CD8-positive, alpha-beta memory T cell (primary cell): ENCODE data around the gene DCN. TPM values are rescaled to one million over a fixed set of nuclear protein-coding genes. Genes with fewer than 3 reads are reported as not detected.

Experiments used
- CTCF ChIA-PET: fragments of 350-600 bp; sonication (Branson Sonifier 250); formaldehyde crosslinking; loops from one replicate; lab custom pipeline; 2021; ENCODE audit warnings: antibody characterized with exemption; lab: Charles Lee
- POLR2A ChIA-PET: fragments of 350-600 bp; sonication (Branson Sonifier 250); formaldehyde crosslinking; loops from one replicate; lab custom pipeline; 2021; ENCODE audit warnings: antibody characterized with exemption; lab: Charles Lee
- DNase-seq, 5 donors: peaks; one replicate each; pipeline versions ENCODE4 v3.0.0 to v3.0.0-alpha.2; 2020 to 2022; ENCODE audit warnings: mixed read lengths in 1 of 5
- H3K27ac ChIP-seq: one replicate; pipeline ENCODE4 v1.7.0; 2013; ENCODE audit warnings: low read depth, mild to moderate bottlenecking, low read length, moderate library complexity
- H3K27me3 ChIP-seq: 2 replicates; pipeline ENCODE4 v1.7.0; 2013; ENCODE audit warnings: low read length, mild to moderate bottlenecking; ENCODE audit not compliant: insufficient read depth, poor library complexity, severe bottlenecking
- H3K36me3 ChIP-seq: 2 replicates; pipeline ENCODE4 v1.7.0; 2013; ENCODE audit warnings: mild to moderate bottlenecking, low read length, moderate library complexity; ENCODE audit not compliant: insufficient read depth
- H3K4me1 ChIP-seq: 2 replicates; pipeline ENCODE4 v1.7.0; 2013; ENCODE audit warnings: mild to moderate bottlenecking, low read length, moderate library complexity; ENCODE audit not compliant: insufficient read depth
- H3K4me3 ChIP-seq: 2 replicates; pipeline ENCODE4 v1.7.0; 2013; ENCODE audit warnings: mild to moderate bottlenecking, low read length
- H3K9me3 ChIP-seq: 2 replicates; pipeline ENCODE4 v1.7.0; 2013; ENCODE audit warnings: mild to moderate bottlenecking, low read length
- H3K27ac Mint-ChIP-seq, 8 donors: one replicate each; pipeline ENCODE4 v1.8.0; 2020 to 2021; ENCODE audit warnings: mixed read lengths in 8 of 8, mild to moderate bottlenecking in 6 of 8, inconsistent platforms in 3 of 8, moderate library complexity in 3 of 8
- H3K27me3 Mint-ChIP-seq, 2 donors: one replicate each; pipeline ENCODE4 v1.8.0; 2020 to 2021; ENCODE audit warnings: mixed read lengths in 2 of 2, mild to moderate bottlenecking in 1 of 2, moderate library complexity in 1 of 2
- H3K36me3 Mint-ChIP-seq, 3 donors: one replicate each; pipeline ENCODE4 v1.8.0; 2020 to 2021; ENCODE audit warnings: mixed read lengths in 3 of 3, inconsistent platforms in 1 of 3, mild to moderate bottlenecking in 1 of 3
- H3K4me1 Mint-ChIP-seq, 3 donors: one replicate each; pipeline ENCODE4 v1.8.0; 2020 to 2021; ENCODE audit warnings: mixed read lengths in 3 of 3, inconsistent platforms in 1 of 3, mild to moderate bottlenecking in 1 of 3
- H3K4me3 Mint-ChIP-seq, 7 donors: one replicate each; pipeline ENCODE4 v1.8.0; 2020 to 2021; ENCODE audit warnings: mixed read lengths in 7 of 7, mild to moderate bottlenecking in 6 of 7, moderate library complexity in 4 of 7, inconsistent platforms in 2 of 7
- H3K9me3 Mint-ChIP-seq, 5 donors: one replicate each; pipeline ENCODE4 v1.8.0; 2020 to 2022; ENCODE audit warnings: mixed read lengths in 5 of 5, mild to moderate bottlenecking in 3 of 5, moderate library complexity in 2 of 5, inconsistent platforms in 1 of 5
- polyA plus RNA-seq: library from polyadenylated mRNA; unstranded; fragments of 300-500 nt; fragmentation: Illumina TruSeq; gene quantifications from one replicate; pipeline ENCODE4 v1.2.3, GENCODE V29; 2021
- total RNA-seq, 2 experiments: library from RNA; stranded (reverse); gene quantifications; one replicate each; pipeline ENCODE4 v1.2.3, GENCODE V29; 2021

Gene DCN, protein sequence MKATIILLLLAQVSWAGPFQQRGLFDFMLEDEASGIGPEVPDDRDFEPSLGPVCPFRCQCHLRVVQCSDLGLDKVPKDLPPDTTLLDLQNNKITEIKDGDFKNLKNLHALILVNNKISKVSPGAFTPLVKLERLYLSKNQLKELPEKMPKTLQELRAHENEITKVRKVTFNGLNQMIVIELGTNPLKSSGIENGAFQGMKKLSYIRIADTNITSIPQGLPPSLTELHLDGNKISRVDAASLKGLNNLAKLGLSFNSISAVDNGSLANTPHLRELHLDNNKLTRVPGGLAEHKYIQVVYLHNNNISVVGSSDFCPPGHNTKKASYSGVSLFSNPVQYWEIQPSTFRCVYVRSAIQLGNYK
- total RNA-seq (not detected), polyA plus RNA-seq (not detected)

DNA sequence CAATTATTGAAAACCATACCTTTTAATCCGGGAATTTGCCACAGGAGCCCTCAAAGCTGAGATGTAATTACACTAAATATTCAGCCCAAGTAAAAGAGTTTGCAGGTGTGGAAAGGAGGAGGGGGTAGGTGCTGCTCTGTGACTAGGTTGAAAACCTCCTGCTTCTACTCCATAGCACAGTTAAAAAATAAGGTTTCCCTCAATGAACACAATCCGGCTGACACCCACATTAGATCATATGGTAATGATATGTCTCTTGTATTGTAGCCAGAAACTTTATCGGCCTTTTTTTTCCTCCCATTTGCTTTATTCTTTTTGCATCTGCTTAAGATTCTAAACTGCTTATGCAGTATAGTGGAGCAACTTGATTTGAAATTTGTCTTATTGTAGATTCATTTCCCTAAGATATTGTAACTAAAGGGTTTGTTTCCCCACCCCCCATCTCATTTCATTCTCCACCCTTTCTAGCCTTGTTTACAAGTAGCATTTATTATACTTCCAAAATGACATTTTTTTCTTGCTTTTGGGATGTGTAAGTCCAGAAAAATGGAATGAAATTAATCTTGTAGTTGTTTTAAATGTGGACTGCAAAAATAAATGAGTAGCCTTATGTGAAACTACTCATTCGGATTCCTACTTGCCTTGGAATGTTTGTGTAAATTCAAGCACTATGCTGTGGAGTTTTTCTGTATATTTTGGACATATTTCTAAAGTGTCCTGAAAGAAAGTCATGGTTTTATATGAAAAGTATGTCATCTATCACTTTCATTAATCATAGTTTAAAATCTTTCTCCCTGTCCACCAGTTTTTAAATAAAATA is at the start of gene DCN:
Gene DCN, minus strand, starts transcription at position 182 of the 820 bp plus-strand sequence. CDS start 4,265 bp downstream, outside the sequence.
- Histone ChIP-seq H3K4me1 (no peaks in the 10 kb centered on the region), H3K4me3 (no peak within 1 kb of the TSS), H3K27ac (no peak within 1 kb of the TSS), H3K36me3 (no peaks in the 10 kb centered on the region), H3K9me3 (no peaks in the 10 kb centered on the region), H3K27me3 (no peaks in the 10 kb centered on the region)
- Mint-ChIP-seq H3K9me3 (no peaks in the 10 kb centered on the region), H3K27me3 (peaks cover 0 to 3% of the 10 kb centered on the region in 2 donors), H3K36me3 (no peaks in the 10 kb centered on the region), H3K4me3 (no peak within 1 kb of the TSS), H3K27ac (no peak within 1 kb of the TSS), H3K4me1 (no peaks in the 10 kb centered on the region)
- CTCF ChIA-PET, result no interaction called here
- POLR2A ChIA-PET, result no interaction called here
- no peak for DNase-seq

DNA sequence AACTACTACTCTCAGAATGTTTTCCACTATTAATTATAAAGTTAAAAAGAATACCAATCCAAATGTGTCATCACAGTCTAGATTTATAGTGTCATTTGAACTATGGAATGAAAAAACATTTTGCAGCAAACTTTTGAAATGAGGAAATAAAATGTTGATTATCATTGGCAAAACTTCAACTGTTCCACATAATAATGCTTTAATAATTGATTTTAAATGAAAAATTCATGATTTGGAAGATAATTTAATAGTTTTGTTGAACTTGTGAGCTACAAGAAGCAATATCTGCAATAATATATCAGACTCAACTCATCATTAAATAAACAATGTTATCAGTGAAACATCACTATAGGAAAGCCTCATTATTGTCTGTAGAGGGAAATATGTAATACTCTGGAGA is 48.2 kb upstream of the DCN start:
- H3K4me1 Mint-ChIP-seq, result no peaks in the 10 kb centered on the region
- CTCF ChIA-PET, result no interaction called here
- H3K27me3 Mint-ChIP-seq, result peaks cover 0 to 6% of the 10 kb centered on the region in 2 donors
- no peaks in the 10 kb centered on the region for H3K9me3 ChIP-seq
- H3K4me3 ChIP-seq, result no peak overlapping the region
- peaks cover 0 to 4% (median 0%) of the 10 kb centered on the region in 5 donors for H3K9me3 Mint-ChIP-seq
- H3K27ac Mint-ChIP-seq, result no peak overlapping the region
- no peak for DNase-seq
- no peak overlapping the region for H3K4me3 Mint-ChIP-seq
- H3K27ac ChIP-seq, result no peak overlapping the region
- no peaks in the 10 kb centered on the region for H3K27me3 ChIP-seq
- H3K4me1 ChIP-seq, result no peaks in the 10 kb centered on the region
- no peaks in the 10 kb centered on the region for H3K36me3 Mint-ChIP-seq
- H3K36me3 ChIP-seq, result no peaks in the 10 kb centered on the region
- POLR2A ChIA-PET, result no interaction called here

DNA sequence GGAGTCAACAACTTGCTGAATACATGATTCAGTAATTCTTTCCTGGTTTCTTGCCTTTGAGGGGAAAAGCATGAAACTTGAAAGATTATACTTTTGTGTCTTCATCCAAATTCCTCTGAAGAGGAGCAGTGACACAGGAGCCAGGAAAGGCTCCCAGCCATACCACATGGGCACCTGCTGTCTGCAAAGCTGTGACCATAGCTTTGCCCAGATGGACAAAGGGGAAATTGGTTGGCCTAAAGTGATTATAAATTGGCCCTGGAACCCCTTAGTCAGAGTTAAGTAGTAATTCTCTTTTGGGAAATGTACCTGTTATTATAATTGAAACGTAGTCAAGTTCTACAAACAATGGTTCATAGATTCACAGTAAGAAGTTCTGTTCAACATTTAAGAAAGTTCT is 44.3 kb upstream of the DCN start:
- H3K36me3 ChIP-seq, result no peaks in the 10 kb centered on the region
- no peaks in the 10 kb centered on the region for H3K4me1 ChIP-seq
- Mint-ChIP-seq H3K27ac (no peak overlapping the region), H3K4me3 (no peak overlapping the region), H3K9me3 (peaks cover 0 to 4% (median 0%) of the 10 kb centered on the region in 5 donors), H3K27me3 (peaks cover 0 to 6% of the 10 kb centered on the region in 2 donors), H3K4me1 (no peaks in the 10 kb centered on the region), H3K36me3 (no peaks in the 10 kb centered on the region)
- DNase-seq, result no peak
- H3K27me3 ChIP-seq, result no peaks in the 10 kb centered on the region
- H3K27ac ChIP-seq, result no peak overlapping the region
- no peaks in the 10 kb centered on the region for H3K9me3 ChIP-seq
- POLR2A ChIA-PET, result no interaction called here
- CTCF ChIA-PET, result no interaction called here
- H3K4me3 ChIP-seq, result no peak overlapping the region

DNA sequence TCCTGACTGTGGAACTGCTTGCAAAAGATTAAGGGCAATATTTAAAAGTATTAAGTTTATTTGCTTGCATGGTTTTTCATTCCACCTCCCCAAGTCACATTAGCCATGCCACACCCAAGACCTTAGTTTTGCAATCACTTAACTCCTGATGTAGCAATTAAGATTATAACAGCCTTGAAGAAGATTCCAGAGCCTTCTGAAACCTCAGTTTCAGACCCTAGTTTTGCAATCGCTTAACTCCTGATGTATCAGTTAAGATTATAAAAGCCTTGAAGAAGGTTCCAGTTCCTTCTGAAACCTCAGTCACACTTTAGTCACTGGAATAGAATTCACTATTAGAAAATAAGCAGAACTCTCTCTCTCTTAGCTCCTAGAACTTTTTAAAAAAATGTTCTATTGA is 42.7 kb upstream of the DCN start:
- H3K4me1 Mint-ChIP-seq, result no peaks in the 10 kb centered on the region
- no peak for DNase-seq
- no peak overlapping the region for H3K27ac Mint-ChIP-seq
- no peaks in the 10 kb centered on the region for H3K27me3 ChIP-seq
- ChIA-PET CTCF (no interaction called here), POLR2A (no interaction called here)
- no peaks in the 10 kb centered on the region for H3K9me3 ChIP-seq
- no peaks in the 10 kb centered on the region for H3K36me3 ChIP-seq
- no peaks in the 10 kb centered on the region for H3K9me3 Mint-ChIP-seq
- no peak overlapping the region for H3K27ac ChIP-seq
- peaks cover 0 to 6% of the 10 kb centered on the region in 2 donors for H3K27me3 Mint-ChIP-seq
- no peaks in the 10 kb centered on the region for H3K4me1 ChIP-seq
- H3K4me3 Mint-ChIP-seq, result no peak overlapping the region
- H3K36me3 Mint-ChIP-seq, result no peaks in the 10 kb centered on the region
- no peak overlapping the region for H3K4me3 ChIP-seq

DNA sequence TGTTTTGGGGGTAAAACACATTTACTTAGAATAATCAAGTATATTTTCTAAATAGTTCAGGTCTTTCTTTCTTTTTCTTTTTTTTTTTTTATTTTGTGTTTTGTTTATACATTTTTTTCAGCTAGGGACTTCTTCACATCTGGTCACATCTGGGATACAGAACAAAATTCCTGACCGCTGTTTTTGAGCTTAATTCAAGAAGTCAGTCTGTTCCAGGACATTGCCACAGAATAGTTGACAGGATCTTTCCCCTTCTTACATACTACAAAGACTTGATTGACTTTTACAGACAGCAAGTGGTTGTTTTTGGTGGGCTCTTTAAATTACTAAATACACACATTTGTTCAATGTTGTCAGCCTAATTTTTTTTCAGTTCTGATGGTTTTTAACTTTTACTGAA is 41.8 kb upstream of the DCN start:
- CTCF ChIA-PET, result no interaction called here
- H3K9me3 Mint-ChIP-seq, result no peaks in the 10 kb centered on the region
- no peak overlapping the region for H3K4me3 Mint-ChIP-seq
- H3K36me3 Mint-ChIP-seq, result no peaks in the 10 kb centered on the region
- Histone ChIP-seq H3K27me3 (no peaks in the 10 kb centered on the region), H3K36me3 (no peaks in the 10 kb centered on the region), H3K4me1 (no peaks in the 10 kb centered on the region), H3K4me3 (no peak overlapping the region), H3K9me3 (no peaks in the 10 kb centered on the region), H3K27ac (no peak overlapping the region)
- DNase-seq, result no peak
- no peaks in the 10 kb centered on the region for H3K4me1 Mint-ChIP-seq
- POLR2A ChIA-PET, result no interaction called here
- H3K27me3 Mint-ChIP-seq, result peaks cover 0 to 6% of the 10 kb centered on the region in 2 donors
- no peak overlapping the region for H3K27ac Mint-ChIP-seq

DNA sequence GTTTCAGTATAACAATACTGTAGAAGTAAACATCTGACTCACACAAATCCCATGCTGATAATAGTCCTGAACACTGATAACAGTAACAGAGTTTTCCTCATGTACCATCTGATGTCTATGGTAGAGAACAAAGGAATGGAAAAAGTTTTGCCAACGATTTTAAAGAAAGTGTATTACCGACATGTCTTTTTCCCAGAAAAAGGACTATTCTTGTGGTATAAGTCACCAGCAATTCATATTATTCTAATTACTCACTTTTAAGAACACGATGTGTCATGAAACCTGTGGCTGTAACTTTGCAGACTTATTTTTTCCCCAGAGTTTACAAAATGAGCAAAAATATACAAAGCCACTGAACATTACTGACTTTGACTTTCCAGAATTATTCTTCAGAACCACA is 40.1 kb upstream of the DCN start:
- H3K27ac Mint-ChIP-seq, result no peak overlapping the region
- ChIA-PET POLR2A (no interaction called here), CTCF (no interaction called here)
- H3K27ac ChIP-seq, result no peak overlapping the region
- no peak overlapping the region for H3K4me3 Mint-ChIP-seq
- H3K36me3 ChIP-seq, result no peaks in the 10 kb centered on the region
- H3K27me3 ChIP-seq, result no peaks in the 10 kb centered on the region
- DNase-seq, result no peak
- no peaks in the 10 kb centered on the region for H3K4me1 ChIP-seq
- no peaks in the 10 kb centered on the region for H3K9me3 ChIP-seq
- no peaks in the 10 kb centered on the region for H3K36me3 Mint-ChIP-seq
- no peaks in the 10 kb centered on the region for H3K9me3 Mint-ChIP-seq
- H3K27me3 Mint-ChIP-seq, result peaks cover 0 to 2% of the 10 kb centered on the region in 2 donors
- no peaks in the 10 kb centered on the region for H3K4me1 Mint-ChIP-seq
- H3K4me3 ChIP-seq, result no peak overlapping the region

GRCh38 chr12:91219919-91220318 is 37.3 kb upstream of the DCN start:
- no peaks in the 10 kb centered on the region for H3K4me1 Mint-ChIP-seq
- POLR2A ChIA-PET, result no interaction called here
- CTCF ChIA-PET, result no interaction called here

GRCh38 chr12:91219511-91219910 is 36.9 kb upstream of the DCN start:
- Histone ChIP-seq H3K4me3 (no peak overlapping the region), H3K27me3 (no peaks in the 10 kb centered on the region), H3K27ac (no peak overlapping the region), H3K36me3 (no peaks in the 10 kb centered on the region), H3K9me3 (no peaks in the 10 kb centered on the region), H3K4me1 (no peaks in the 10 kb centered on the region)
- Mint-ChIP-seq H3K4me3 (no peak overlapping the region), H3K36me3 (no peaks in the 10 kb centered on the region), H3K4me1 (no peaks in the 10 kb centered on the region), H3K9me3 (no peaks in the 10 kb centered on the region), H3K27ac (no peak overlapping the region), H3K27me3 (no peaks in the 10 kb centered on the region)
- DNase-seq, result no peak
- ChIA-PET CTCF (no interaction called here), POLR2A (no interaction called here)

More at GRCh38 chr12:91219919-91220318, 37.3 kb upstream of the DCN start:
- no peaks in the 10 kb centered on the region for H3K9me3 ChIP-seq
- no peaks in the 10 kb centered on the region for H3K36me3 Mint-ChIP-seq
- no peaks in the 10 kb centered on the region for H3K27me3 ChIP-seq
- H3K27me3 Mint-ChIP-seq, result no peaks in the 10 kb centered on the region
- no peak overlapping the region for H3K27ac ChIP-seq
- H3K4me1 ChIP-seq, result no peaks in the 10 kb centered on the region
- no peaks in the 10 kb centered on the region for H3K36me3 ChIP-seq
- no peak overlapping the region for H3K4me3 ChIP-seq
- H3K9me3 Mint-ChIP-seq, result no peaks in the 10 kb centered on the region
- DNase-seq, result no peak
- H3K27ac Mint-ChIP-seq, result no peak overlapping the region
- H3K4me3 Mint-ChIP-seq, result no peak overlapping the region
